Mucosa of descending colon (tissue), 3 donors: ENCODE data around the gene ERGIC1. TPM values are rescaled to one million over a fixed set of nuclear protein-coding genes. Genes with fewer than 3 reads are reported as not detected.

ENCODE experiments used
- ATAC-seq: fragments of 200-7000 bp; cut with Tn5 transposase; one replicate; pipeline ENCODE4 v1.9.1; 2020; ENCODE audit warnings: mild to moderate bottlenecking, moderate library complexity
- DNase-seq, 3 donors: peaks; one replicate each; pipeline ENCODE4 v3.0.0-alpha.2; 2020
- H3K36me3 ChIP-seq: fragments of 200-600 bp; one replicate; pipeline ENCODE4 v1.8.0; 2021; ENCODE audit warnings: low read depth, mild to moderate bottlenecking
- H3K4me1 ChIP-seq: fragments of 200-600 bp; one replicate; pipeline ENCODE4 v1.8.0; 2021; ENCODE audit warnings: low read depth, mild to moderate bottlenecking
- H3K4me3 ChIP-seq: fragments of 200-600 bp; one replicate; pipeline ENCODE4 v1.8.0; 2021; ENCODE audit warnings: mild to moderate bottlenecking
- H3K9me3 ChIP-seq: fragments of 200-600 bp; one replicate; pipeline ENCODE4 v1.8.0; 2021; ENCODE audit warnings: mild to moderate bottlenecking
- intact Hi-C, 2 donors: fragments of 100-400 bp; cut with DNase I in 1 of 2; cut with micrococcal nuclease in 1 of 2; formaldehyde crosslinking; loops; one replicate each; pipeline versions ENCODE4 v1.11.0 to v1.11.1; 2022; cut with DNase I, micrococcal nuclease
- total RNA-seq, 3 donors: library from RNA; stranded (reverse); fragmentation: NEBNext Ultra II Directional in 2 of 3; extraction: Animal tissue kit (Norgen Biotek cat#: 25700) in 2 of 3; gene quantifications; one replicate each; pipeline versions ENCODE4 v1.2.1 to v1.2.4, GENCODE V29; 2021 to 2023
- TF ChIP-seq, protein P1 (sequence below): fragments of 200-600 bp; IDR thresholded peaks from one replicate; pipeline ENCODE4 v1.8.0; 2022; ENCODE audit warnings: antibody characterized with exemption, mild to moderate bottlenecking
- donor health status: DM: no; HTN: no; CAD: no; lungs with moderate emphysema.
- donor health status: DM: no; HTN: no; CAD: no.
- donor health status: DM: no; HTN: yes; CAD: no.

ERGIC1 gene
- total RNA-seq, 3 donors from 2014 or later, result 153 to 222 (median 199) TPM

DNA sequence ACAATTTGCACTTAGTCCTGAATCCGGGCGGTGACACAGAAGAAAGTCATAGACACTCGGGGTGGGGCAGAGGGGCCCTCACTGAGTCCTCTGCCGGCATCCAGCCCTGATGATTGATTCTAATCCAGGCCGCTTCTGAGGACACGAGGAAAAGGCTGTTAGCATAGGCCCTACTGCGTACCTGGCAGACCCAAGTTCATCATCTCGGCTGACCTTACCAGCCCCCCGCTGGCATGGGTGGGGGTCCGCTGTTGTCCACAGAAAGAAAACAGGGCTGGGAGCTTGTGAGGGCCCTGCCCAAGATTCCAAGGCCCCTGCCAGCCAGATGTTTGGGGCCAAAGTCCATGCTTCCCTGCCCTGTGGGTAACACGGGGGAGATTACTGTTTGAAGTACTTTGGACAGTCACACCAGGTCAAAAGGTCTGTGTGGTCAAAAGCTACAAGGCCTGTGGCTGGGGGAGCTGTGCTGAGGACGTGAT, 24.5 kb downstream of the ERGIC1 start:
- ATAC-seq, result peak; percentile 64
- Histone ChIP-seq H3K36me3 (no peaks in the 10 kb centered on the region), H3K4me1 (peaks cover 53% of the 10 kb centered on the region), H3K4me3 (no peak overlapping the region), H3K9me3 (no peaks in the 10 kb centered on the region)
- intact Hi-C loops, result loop anchor here in 1 of 2 donors (10.0 kb wide), 1 partner anchor 84 kb away; the partner anchor contains the start of gene DUSP1
- DNase-seq, result peak in 2 of 3 donors; percentile 58 to 62
- TF ChIP-seq, protein P1, sequence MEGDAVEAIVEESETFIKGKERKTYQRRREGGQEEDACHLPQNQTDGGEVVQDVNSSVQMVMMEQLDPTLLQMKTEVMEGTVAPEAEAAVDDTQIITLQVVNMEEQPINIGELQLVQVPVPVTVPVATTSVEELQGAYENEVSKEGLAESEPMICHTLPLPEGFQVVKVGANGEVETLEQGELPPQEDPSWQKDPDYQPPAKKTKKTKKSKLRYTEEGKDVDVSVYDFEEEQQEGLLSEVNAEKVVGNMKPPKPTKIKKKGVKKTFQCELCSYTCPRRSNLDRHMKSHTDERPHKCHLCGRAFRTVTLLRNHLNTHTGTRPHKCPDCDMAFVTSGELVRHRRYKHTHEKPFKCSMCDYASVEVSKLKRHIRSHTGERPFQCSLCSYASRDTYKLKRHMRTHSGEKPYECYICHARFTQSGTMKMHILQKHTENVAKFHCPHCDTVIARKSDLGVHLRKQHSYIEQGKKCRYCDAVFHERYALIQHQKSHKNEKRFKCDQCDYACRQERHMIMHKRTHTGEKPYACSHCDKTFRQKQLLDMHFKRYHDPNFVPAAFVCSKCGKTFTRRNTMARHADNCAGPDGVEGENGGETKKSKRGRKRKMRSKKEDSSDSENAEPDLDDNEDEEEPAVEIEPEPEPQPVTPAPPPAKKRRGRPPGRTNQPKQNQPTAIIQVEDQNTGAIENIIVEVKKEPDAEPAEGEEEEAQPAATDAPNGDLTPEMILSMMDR, result no peak

DNA sequence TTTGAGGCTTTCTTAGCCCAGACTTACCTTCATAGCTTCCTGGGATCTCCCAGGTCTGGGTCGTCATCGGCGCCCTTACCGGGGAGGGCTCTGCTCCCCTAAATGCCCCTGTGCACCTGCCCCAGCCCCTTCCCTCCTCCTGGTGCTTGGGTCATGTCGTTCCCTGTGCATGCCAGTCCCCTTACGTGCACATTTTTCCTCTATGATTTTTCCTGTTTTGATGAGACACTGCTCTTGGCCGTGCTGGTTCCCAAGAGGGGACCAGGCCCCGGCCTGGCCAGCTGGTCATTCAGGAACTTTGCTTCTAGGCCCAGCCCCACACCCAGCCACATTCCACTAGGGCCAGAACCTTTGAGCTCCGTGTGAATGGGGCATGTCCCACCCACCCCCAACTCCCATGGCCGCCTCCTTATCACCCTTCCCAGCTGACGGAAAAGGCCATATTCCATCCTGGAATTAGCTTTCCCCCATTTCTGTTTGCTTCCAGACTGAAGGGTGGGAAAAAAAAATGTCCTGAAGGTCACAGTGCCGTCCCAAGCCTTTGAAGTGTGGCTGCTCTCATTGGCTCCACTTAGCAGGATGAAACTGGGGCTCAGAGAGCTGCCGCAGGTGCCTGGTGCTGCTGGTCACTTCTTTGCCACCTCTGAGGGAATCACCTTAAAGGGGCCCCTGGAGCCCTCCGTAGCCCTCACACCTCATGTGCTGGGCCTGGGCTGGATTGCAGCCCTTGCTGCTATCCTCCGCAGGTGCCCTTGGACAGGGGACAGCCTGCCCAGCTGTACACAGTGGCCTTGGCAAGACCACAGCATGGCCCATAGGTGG, 25.1 kb downstream of the ERGIC1 start:
- ATAC-seq (peak; percentile 75), DNase-seq (peak in 2 of 3 donors; percentile 34 to 78)
- no peaks in the 10 kb centered on the region for H3K36me3 ChIP-seq
- H3K9me3 ChIP-seq, result no peaks in the 10 kb centered on the region
- H3K4me1 ChIP-seq, result peaks cover 50% of the 10 kb centered on the region
- TF ChIP-seq, protein P1, result no peak
- no peak overlapping the region for H3K4me3 ChIP-seq
- intact Hi-C loops, result loop anchor here in 1 of 2 donors (10.0 kb wide), 1 partner anchor 84 kb away; the partner anchor contains the start of gene DUSP1

DNA sequence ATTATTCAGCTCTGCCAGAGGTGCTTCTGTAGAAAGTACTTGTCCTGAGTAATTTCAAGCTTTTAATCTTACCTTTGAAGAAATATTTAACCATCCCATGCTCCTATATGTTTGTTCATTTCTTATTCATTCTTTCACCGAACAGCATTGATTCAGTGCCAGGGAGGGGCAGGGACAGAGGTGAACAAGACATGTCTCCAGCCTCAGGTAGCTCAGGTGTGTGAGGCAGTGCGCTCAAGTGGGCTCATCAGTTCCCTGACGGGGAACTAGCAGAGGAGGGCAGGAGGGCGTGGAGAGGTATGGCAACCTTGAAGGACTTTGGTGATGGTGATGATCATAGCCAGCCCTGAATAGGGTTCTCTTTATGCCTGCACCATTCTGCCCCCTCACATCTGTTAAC, 25.9 kb downstream of the ERGIC1 start:
- peak; percentile 35 for ATAC-seq
- peaks cover 47% of the 10 kb centered on the region for H3K4me1 ChIP-seq
- DNase-seq, result no peak
- no peak overlapping the region for H3K4me3 ChIP-seq
- TF ChIP-seq, protein P1, result no peak
- H3K36me3 ChIP-seq, result no peaks in the 10 kb centered on the region
- no peaks in the 10 kb centered on the region for H3K9me3 ChIP-seq
- intact Hi-C loops, result loop anchor here in 1 of 2 donors (10.0 kb wide), 1 partner anchor 85 kb away; the partner anchor contains the start of gene DUSP1

DNA sequence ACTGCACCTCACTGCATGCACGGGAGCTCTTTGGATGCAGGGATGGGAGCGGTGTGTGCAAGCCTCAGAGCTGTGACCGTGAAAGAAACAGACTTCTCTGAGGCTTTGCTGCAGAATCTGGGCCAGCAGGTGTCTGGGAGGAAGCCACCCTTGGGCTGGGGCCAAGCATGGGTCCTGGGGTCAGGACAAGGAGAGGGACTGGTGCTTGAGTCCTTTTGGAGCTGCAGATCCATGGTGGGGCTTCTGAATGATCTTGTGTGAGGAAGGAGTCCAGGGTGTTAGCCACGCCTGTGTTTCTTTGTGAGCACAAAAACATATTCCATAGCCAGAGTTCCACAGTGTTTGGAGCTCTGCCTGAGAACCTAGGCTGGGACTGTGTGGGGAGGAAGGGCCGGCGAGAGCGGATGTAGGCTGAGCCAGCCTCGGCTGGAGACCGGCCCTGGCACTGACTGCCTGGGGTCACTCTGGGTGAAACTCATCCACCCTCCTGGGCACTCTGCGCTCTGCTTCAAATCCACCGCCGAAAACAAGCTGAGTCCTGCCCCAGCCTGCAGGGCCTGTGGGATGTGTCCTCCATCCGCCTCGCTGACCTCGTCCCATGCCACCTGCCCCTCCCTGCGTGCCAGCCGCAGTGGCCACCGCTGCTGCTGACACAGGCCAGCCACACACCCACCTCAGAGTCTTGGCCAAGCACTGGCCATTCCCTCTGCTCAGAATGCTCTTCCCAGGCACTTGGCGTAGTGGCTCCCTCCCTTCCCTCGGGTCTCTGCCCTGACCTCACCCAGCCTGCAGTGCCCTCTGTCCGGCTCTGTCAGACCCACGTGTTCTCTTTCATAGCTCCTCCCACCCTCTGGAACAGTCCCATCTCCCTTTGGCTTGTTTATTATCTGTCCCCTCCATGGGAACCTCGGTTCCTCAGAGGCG, 26.7 kb downstream of the ERGIC1 start:
- H3K4me3 ChIP-seq, result no peak overlapping the region
- peaks cover 38% of the 10 kb centered on the region for H3K4me1 ChIP-seq
- TF ChIP-seq, protein P1, result no peak
- H3K36me3 ChIP-seq, result no peaks in the 10 kb centered on the region
- peak; percentile 20 for ATAC-seq
- no peaks in the 10 kb centered on the region for H3K9me3 ChIP-seq
- intact Hi-C loops, result no loop called here
- DNase-seq, result peak in 1 of 3 donors; percentile 54

DNA sequence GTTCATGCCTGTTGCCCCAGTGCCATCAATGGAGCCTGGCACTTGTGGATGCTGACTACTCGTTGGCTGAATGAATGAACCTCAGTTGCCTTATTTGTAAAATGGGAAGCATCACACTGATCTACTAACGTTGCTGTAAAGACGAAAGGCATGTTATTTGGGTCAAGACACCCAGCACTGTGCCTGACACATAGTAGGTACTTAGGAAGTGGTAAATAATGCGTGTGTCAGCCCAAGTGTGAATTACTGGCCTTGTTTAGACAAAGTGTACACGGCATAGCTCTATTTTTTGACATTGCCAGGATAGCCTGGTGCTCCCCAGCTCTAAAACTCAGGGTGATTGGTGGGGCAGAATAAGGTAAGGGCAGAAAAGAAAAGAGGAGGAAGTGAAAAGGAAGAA, 27.4 kb downstream of the ERGIC1 start:
- intact Hi-C loops, result no loop called here
- TF ChIP-seq, protein P1, result no peak
- peaks cover 34% of the 10 kb centered on the region for H3K4me1 ChIP-seq
- no peak overlapping the region for H3K4me3 ChIP-seq
- DNase-seq (no peak), ATAC-seq (no peak)
- no peaks in the 10 kb centered on the region for H3K36me3 ChIP-seq
- H3K9me3 ChIP-seq, result no peaks in the 10 kb centered on the region
